ENCODE results near the gene AGBL1. TPM values are rescaled to one million over a fixed set of nuclear protein-coding genes. Genes with fewer than 3 reads are reported as not detected.

AGBL1 gene
- polyA plus RNA-seq, 2 of the 4 experiments (the other 2 are of a cell fraction): not detected

DNA sequence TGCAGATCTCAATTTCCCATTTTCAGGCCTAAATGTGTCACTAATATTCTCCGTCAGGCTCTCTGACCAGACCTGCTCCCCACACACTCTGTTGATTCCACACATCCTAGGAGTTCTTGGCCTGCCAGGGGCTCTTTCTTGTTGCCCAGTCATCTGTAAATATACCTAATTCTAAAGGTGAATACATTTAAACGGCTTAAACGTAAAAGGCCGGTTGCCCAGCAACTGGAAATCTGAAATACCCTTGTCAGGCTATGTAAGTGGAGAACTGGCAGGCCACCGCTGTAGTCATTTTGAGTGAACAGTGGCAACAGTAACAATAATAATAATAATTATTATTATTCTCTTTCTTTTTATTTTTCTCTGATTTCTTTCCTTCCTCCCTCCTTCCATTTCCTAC is 302.7 kb downstream of the AGBL1 start:
- FAIRE-seq (no peak), DNase-seq (ENCODE audit: low read depth in 1 of 2, low spot score in 1 of 2) (no peak)

DNA sequence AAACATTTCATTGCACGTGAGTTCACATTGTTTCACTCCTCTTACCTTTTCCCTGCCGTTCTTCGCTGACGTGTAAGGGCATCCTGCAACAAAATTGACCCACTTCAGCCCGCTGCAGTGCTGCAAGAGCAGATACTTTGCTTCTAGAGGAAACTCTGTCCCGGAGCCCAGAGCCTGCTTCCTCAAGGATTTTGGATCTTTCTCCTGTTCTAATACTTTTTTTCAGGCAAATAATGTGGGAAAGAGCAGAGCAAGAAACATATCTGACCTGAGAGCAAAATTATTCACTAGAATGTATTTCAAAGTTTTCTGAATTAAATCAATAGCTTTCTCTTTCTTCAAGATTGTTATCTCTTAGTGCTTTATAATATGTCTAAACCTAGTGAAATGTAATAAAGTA is 303.9 kb downstream of the AGBL1 start:
- WGBS (ENCODE audit: missing lambda C conversion rate): 7% methylated on average over 6 of the region's 6 CpGs
- FAIRE-seq: no peak
- ChIA-PET CTCF (interaction anchor here (0.6 kb wide), 1 partner anchor 104 kb away, joined by 3 read pairs; no protein-coding TSS in a partner anchor), POLR2A (no interaction called here)
- no peaks in the 10 kb centered on the region for H3K9me3 ChIP-seq
- no peak overlapping the region for H3K27ac ChIP-seq
- H3K4me1 ChIP-seq: no peaks in the 10 kb centered on the region
- no peak for TF ChIP-seq ZSCAN20 (CRISPR knock-in tag; IDR thresholded peaks at IDR 0.05)
- TF ChIP-seq KDM5A (IDR thresholded peaks at IDR 0.05): no peak
- TF ChIP-seq HOXA7 (CRISPR knock-in tag; IDR thresholded peaks at IDR 0.05): no peak
- no peak for TF ChIP-seq BHLHE40 (IDR thresholded peaks at IDR 0.05; ENCODE audit: low read depth, low read length)
- TF ChIP-seq TFCP2L1 (CRISPR knock-in tag; IDR thresholded peaks at IDR 0.05): no peak
- TF ChIP-seq NPAS2 (CRISPR knock-in tag; IDR thresholded peaks at IDR 0.05; ENCODE audit: borderline replicate concordance): no peak
- TF ChIP-seq, protein P1, sequence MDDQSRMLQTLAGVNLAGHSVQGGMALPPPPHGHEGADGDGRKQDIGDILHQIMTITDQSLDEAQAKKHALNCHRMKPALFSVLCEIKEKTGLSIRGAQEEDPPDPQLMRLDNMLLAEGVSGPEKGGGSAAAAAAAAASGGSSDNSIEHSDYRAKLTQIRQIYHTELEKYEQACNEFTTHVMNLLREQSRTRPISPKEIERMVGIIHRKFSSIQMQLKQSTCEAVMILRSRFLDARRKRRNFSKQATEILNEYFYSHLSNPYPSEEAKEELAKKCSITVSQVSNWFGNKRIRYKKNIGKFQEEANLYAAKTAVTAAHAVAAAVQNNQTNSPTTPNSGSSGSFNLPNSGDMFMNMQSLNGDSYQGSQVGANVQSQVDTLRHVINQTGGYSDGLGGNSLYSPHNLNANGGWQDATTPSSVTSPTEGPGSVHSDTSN (IDR thresholded peaks at IDR 0.05): no peak
- no peak for TF ChIP-seq FOXS1 (CRISPR knock-in tag; IDR thresholded peaks at IDR 0.05)
- TF ChIP-seq, protein P2, sequence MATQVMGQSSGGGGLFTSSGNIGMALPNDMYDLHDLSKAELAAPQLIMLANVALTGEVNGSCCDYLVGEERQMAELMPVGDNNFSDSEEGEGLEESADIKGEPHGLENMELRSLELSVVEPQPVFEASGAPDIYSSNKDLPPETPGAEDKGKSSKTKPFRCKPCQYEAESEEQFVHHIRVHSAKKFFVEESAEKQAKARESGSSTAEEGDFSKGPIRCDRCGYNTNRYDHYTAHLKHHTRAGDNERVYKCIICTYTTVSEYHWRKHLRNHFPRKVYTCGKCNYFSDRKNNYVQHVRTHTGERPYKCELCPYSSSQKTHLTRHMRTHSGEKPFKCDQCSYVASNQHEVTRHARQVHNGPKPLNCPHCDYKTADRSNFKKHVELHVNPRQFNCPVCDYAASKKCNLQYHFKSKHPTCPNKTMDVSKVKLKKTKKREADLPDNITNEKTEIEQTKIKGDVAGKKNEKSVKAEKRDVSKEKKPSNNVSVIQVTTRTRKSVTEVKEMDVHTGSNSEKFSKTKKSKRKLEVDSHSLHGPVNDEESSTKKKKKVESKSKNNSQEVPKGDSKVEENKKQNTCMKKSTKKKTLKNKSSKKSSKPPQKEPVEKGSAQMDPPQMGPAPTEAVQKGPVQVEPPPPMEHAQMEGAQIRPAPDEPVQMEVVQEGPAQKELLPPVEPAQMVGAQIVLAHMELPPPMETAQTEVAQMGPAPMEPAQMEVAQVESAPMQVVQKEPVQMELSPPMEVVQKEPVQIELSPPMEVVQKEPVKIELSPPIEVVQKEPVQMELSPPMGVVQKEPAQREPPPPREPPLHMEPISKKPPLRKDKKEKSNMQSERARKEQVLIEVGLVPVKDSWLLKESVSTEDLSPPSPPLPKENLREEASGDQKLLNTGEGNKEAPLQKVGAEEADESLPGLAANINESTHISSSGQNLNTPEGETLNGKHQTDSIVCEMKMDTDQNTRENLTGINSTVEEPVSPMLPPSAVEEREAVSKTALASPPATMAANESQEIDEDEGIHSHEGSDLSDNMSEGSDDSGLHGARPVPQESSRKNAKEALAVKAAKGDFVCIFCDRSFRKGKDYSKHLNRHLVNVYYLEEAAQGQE (IDR thresholded peaks at IDR 0.05): no peak
- TF ChIP-seq ZFP36 (IDR thresholded peaks at IDR 0.05; ENCODE audit: borderline replicate concordance, partially characterized antibody): no peak
- no peak for TF ChIP-seq FOSL2 (IDR thresholded peaks at IDR 0.05)
- no peak for TF ChIP-seq FOSL2 (CRISPR knock-in tag; IDR thresholded peaks at IDR 0.05)
- TF ChIP-seq ZNF302 (CRISPR knock-in tag; IDR thresholded peaks at IDR 0.05): no peak
- TF ChIP-seq, protein P3, sequence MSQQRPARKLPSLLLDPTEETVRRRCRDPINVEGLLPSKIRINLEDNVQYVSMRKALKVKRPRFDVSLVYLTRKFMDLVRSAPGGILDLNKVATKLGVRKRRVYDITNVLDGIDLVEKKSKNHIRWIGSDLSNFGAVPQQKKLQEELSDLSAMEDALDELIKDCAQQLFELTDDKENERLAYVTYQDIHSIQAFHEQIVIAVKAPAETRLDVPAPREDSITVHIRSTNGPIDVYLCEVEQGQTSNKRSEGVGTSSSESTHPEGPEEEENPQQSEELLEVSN (IDR thresholded peaks at IDR 0.05; ENCODE audit: borderline replicate concordance, low read depth): no peak
- TF ChIP-seq CHD4 (IDR thresholded peaks at IDR 0.05; ENCODE audit: borderline replicate concordance): no peak
- no peak for TF ChIP-seq TP53 (CRISPR knock-in tag; IDR thresholded peaks at IDR 0.05)
- TF ChIP-seq, protein P4, sequence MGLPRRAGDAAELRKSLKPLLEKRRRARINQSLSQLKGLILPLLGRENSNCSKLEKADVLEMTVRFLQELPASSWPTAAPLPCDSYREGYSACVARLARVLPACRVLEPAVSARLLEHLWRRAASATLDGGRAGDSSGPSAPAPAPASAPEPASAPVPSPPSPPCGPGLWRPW (IDR thresholded peaks at IDR 0.05): no peak
- no peak for TF ChIP-seq HDAC2 (IDR thresholded peaks at IDR 0.05)
- TF ChIP-seq RNF2 (IDR thresholded peaks at IDR 0.05; ENCODE audit: borderline replicate concordance, low read depth): no peak
- no peak for ATAC-seq
- no peak overlapping the region for H3K4me3 ChIP-seq
- no peak for DNase-seq (ENCODE audit: low read depth in 1 of 2, low spot score in 1 of 2)
- H3K4me2 ChIP-seq: no peak overlapping the region

More for the DNA sequence above, 302.7 kb downstream of the AGBL1 start:
- ATAC-seq: no peak
- Histone ChIP-seq H3K4me1 (no peaks in the 10 kb centered on the region), H3K27ac (no peak overlapping the region), H3K4me2 (no peak overlapping the region), H3K9me3 (no peaks in the 10 kb centered on the region), H3K4me3 (no peak overlapping the region)
- 48% methylated on average over 5 of the region's 5 CpGs for WGBS (ENCODE audit: missing lambda C conversion rate)
- no peak for TF ChIP-seq SMC3 (IDR thresholded peaks at IDR 0.05)
- TF ChIP-seq KDM5A (IDR thresholded peaks at IDR 0.05): no peak
- TF ChIP-seq FOSB (CRISPR knock-in tag; IDR thresholded peaks at IDR 0.05): no peak
- TF ChIP-seq, protein P4 (IDR thresholded peaks at IDR 0.05): no peak
- POLR2A ChIA-PET: no interaction called here
- CTCF ChIA-PET: interaction anchor here (0.5 kb wide), 1 partner anchor 541 kb away, joined by 3 read pairs; no protein-coding TSS in a partner anchor

All from A549 (cell line).